HCT116 (cell line): ENCODE results near the gene RNF41. TPM values are rescaled to one million over a fixed set of nuclear protein-coding genes. Genes with fewer than 3 reads are reported as not detected.

Experiments used
- ATAC-seq: fragments of 200-7000 bp; cut with Tn5 transposase; 2 replicates; pipeline ENCODE4 v1.9.1; 2020; ENCODE audit warnings: mild to moderate bottlenecking, moderate library complexity
- BruUV-seq: library from RNA; stranded (reverse); fragments of 400-500 nt; replicated peaks from 2 replicates; lab custom pipeline; 2021; lab: Mats Ljungman, UMichigan
- CTCF ChIA-PET: fragments of 300-600 bp; sonication (Branson Sonifier 250); formaldehyde crosslinking; loops from one replicate; lab custom pipeline; 2021; ENCODE audit warnings: antibody characterized with exemption; lab: Charles Lee
- POLR2A ChIA-PET: fragments of 300-600, 350-600 bp; sonication (Branson Sonifier 250); formaldehyde crosslinking; loops from one replicate; lab custom pipeline; 2021; ENCODE audit warnings: antibody characterized with exemption; lab: Charles Lee
- RAD21 ChIA-PET, 2 experiments: fragments of 300-600 bp; sonication (Branson Sonifier 250); formaldehyde crosslinking; loops; one replicate each; lab custom pipeline; 2023; ENCODE audit warnings: low total read pairs in 2 of 2; ENCODE audit not compliant: uncharacterized antibody in 2 of 2, unreplicated experiment in 2 of 2, low non-redundant PET in 1 of 2; lab: Charles Lee
- DNase-seq: peaks from one replicate; pipeline ENCODE4 v3.0.0-alpha.2; 2010; ENCODE audit warnings: low read depth, low spot score
- H2AFZ ChIP-seq: fragments of 200-600 bp; shearing (Covaris generic), sonication (generic); 2 replicates; pipeline ENCODE4 v1.6.1; 2017; ENCODE audit warnings: low read depth, mixed run types, mixed read lengths, antibody characterized with exemption, low read length; ENCODE audit not compliant: poor library complexity, severe bottlenecking
- H3K27ac ChIP-seq: 2 replicates; pipeline ENCODE4 v1.5.1; 2012; ENCODE audit warnings: low read depth, low read length
- H3K27me3 ChIP-seq: fragments of 200-600 bp; sonication (generic); 2 replicates; pipeline ENCODE4 v1.6.1; 2016; ENCODE audit warnings: mixed run types, low read length, mixed read lengths; ENCODE audit not compliant: insufficient read depth
- H3K36me3 ChIP-seq, 2 experiments: fragments of 200-500 bp in 1 of 2; fragments of 200-600 bp in 1 of 2; sonication (Bioruptor generic) in 1 of 2; sonication (generic) in 1 of 2; 2 replicates each; pipeline versions ENCODE4 v1.5.1 to v1.6.1; 2014 to 2016; ENCODE audit warnings: low read length in 2 of 2, inconsistent platforms in 1 of 2, mixed read lengths in 1 of 2, mixed run types in 1 of 2; ENCODE audit not compliant: insufficient read depth in 2 of 2, control insufficient read depth in 1 of 2
- H3K4me1 ChIP-seq, 2 experiments: fragments of 200-600 bp in 1 of 2; sonication (generic) in 1 of 2; 2 replicates each; pipeline versions ENCODE4 v1.5.1 to v1.6.1; 2012 to 2017; ENCODE audit warnings: low read length in 2 of 2, inconsistent platforms in 1 of 2, mild to moderate bottlenecking in 1 of 2, mixed read lengths in 1 of 2, mixed run types in 1 of 2, moderate library complexity in 1 of 2; ENCODE audit not compliant: insufficient read depth in 2 of 2, control insufficient read depth in 1 of 2
- H3K4me2 ChIP-seq: fragments of 200-600 bp; sonication (generic); 2 replicates; pipeline ENCODE4 v1.6.1; 2017; ENCODE audit warnings: mixed run types, low read length, mixed read lengths
- H3K4me3 ChIP-seq, 2 experiments: fragments of 200-600 bp in 1 of 2; sonication (generic) in 1 of 2; replicated peaks in 1 of 2; 2 replicates each; pipeline ENCODE4 v1.5.1; 2011 to 2016; ENCODE audit warnings: low read length in 2 of 2, control low read depth in 1 of 2, low read depth in 1 of 2, mild to moderate bottlenecking in 1 of 2, mixed read lengths in 1 of 2, mixed run types in 1 of 2
- H3K79me2 ChIP-seq: fragments of 200-600 bp; sonication (generic); 2 replicates; pipeline ENCODE4 v1.6.1; 2017; ENCODE audit warnings: mild to moderate bottlenecking, mixed run types, low read length, moderate library complexity, mixed read lengths; ENCODE audit not compliant: insufficient read depth
- H3K9ac ChIP-seq: fragments of 200-600 bp; sonication (generic); 2 replicates; pipeline ENCODE4 v1.6.1; 2016; ENCODE audit warnings: low read length, mixed read lengths
- H3K9me2 ChIP-seq: fragments of 200-600 bp; sonication (generic), shearing (Covaris generic); 2 replicates; pipeline ENCODE4 v1.6.1; 2017; ENCODE audit warnings: mixed run types, mild to moderate bottlenecking, moderate library complexity; ENCODE audit not compliant: insufficient read depth
- H3K9me3 ChIP-seq, 2 experiments: fragments of 200-500 bp in 1 of 2; fragments of 200-600 bp in 1 of 2; sonication (Bioruptor generic) in 1 of 2; sonication (generic) in 1 of 2; 2 replicates each; pipeline ENCODE4 v1.6.1; 2014 to 2017; ENCODE audit warnings: low read length in 2 of 2, mixed read lengths in 2 of 2, inconsistent platforms in 1 of 2, low read depth in 1 of 2, mild to moderate bottlenecking in 1 of 2, mixed run types in 1 of 2, moderate library complexity in 1 of 2; ENCODE audit not compliant: control insufficient read depth in 1 of 2, insufficient read depth in 1 of 2
- H4K20me1 ChIP-seq: fragments of 200-600 bp; sonication (generic), shearing (Covaris generic); 2 replicates; pipeline ENCODE4 v1.6.1; 2017; ENCODE audit warnings: mixed run types, mild to moderate bottlenecking, moderate library complexity; ENCODE audit not compliant: insufficient read depth
- EGR1 ChIP-seq: IDR thresholded peaks from 2 replicates; pipeline ENCODE4 v1.6.1; 2012; ENCODE audit warnings: low read depth
- FOSL1 ChIP-seq: IDR thresholded peaks from 2 replicates; pipeline ENCODE4 v1.6.1; 2012; ENCODE audit warnings: low read depth
- JUND ChIP-seq: IDR thresholded peaks from 2 replicates; pipeline ENCODE4 v1.6.1; 2012
- POLR2A ChIP-seq: IDR thresholded peaks from 2 replicates; pipeline ENCODE4 v1.7.0; 2011; ENCODE audit warnings: borderline replicate concordance; ENCODE audit not compliant: insufficient read depth, insufficient read length; ENCODE audit errors: extremely low read depth
- SIN3A ChIP-seq: IDR thresholded peaks from 2 replicates; pipeline ENCODE4 v1.6.1; 2012; ENCODE audit warnings: low read depth
- SP1 ChIP-seq: IDR thresholded peaks from 2 replicates; pipeline ENCODE4 v1.6.1; 2012; ENCODE audit warnings: low read depth
- YY1 ChIP-seq: IDR thresholded peaks from 2 replicates; pipeline ENCODE4 v1.6.1; 2011; ENCODE audit warnings: low read length, low read depth, moderate library complexity, mild to moderate bottlenecking; ENCODE audit not compliant: insufficient replicate concordance; ENCODE audit errors: extremely low read depth
- intact Hi-C: fragments of 100-400 bp; cut with micrococcal nuclease; formaldehyde crosslinking; loops from 2 replicates; pipeline ENCODE4 v1.10.0; 2022
- total RNA-seq: library from RNA; stranded (reverse); gene quantifications from one replicate; pipeline ENCODE4 v1.2.1, GENCODE V29; 2021; ENCODE audit not compliant: unreplicated experiment
- TF ChIP-seq, protein P1 (sequence below): IDR thresholded peaks from 2 replicates; pipeline ENCODE4 v1.6.1; 2012; ENCODE audit warnings: low read depth

RNF41 gene
- total RNA-seq, 1 experiment from 2014 or later = 40.6 TPM

DNA sequence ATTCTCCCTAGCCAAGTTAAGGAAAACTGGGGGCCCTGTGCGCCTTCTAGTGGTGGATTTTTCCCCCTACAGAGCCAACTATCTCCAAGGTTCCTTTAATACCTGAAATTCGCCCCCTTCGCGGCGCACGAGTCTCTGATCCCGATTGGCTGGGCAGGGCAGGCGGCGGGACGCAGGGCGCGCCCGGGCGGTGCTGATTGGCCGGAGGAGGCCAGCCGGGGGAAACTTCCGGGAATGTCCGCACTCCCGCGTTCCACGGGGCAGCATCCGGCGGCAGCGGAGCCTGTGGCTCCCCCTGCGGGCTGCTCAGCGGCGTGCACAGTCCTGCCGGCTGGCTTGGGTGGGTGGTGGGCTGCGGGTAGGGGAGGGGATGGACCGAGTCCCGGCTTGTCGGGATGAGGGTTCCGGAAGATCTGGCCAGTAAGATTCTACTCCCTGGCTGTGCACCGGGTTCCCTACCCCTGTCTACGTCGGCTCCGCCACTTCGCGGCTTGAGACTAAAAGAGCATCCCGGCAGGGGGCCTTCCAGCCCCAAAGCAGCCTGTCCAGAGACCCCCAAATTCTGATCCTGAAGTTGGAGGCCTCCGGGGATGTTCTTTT is 2.5 kb upstream of the RNF41 start, which contains the start of gene NABP2 (continued):
- TF ChIP-seq EGR1 (no peak; the same call in 1 of the 2 replicates), YY1 (no peak), JUND (no peak)

DNA sequence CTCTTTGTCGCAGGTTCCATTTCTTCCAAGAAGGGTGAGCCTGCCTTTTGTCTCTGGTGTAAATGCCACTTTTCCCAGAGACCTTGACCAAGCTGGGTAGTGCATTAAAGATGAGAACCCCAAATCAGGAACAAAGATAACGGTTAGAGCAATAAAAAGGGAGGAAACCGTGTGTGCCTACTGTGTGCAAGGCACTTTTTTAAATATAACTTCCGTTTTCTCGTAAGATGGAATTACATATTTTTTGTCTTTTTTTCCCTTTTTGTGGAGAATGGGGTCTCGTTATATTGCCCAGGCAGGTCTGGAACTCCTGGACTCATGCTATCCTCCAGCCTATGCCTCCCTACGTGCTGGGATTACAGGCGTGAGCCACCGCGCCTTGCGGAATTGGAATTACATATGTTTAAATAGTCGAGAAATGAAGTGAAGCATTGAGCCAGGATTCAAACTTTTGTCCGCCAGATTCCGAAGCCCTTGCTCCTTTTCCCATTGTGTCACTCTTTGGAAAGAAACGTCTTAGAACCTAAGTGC is 1.9 kb upstream of the RNF41 start:
- peaks cover 8 to 35% of the 10 kb centered on the region in 2 experiments; a peak in 3 of 4 replicates for H3K4me1 ChIP-seq
- no peaks in the 10 kb centered on the region for H3K9me3 ChIP-seq
- no peaks in the 10 kb centered on the region for H3K9me2 ChIP-seq
- ChIA-PET POLR2A (interaction anchor here (1.2 kb wide), 1 partner anchor 34 kb away, joined by 3 read pairs; the partner anchor contains the start of gene SMARCC2), CTCF (interaction anchor here (2.4 to 2.6 kb wide), 2 partner anchors 10 to 105 kb away, joined by 10 to 11 read pairs; partner anchors contain the start of gene ZC3H10), RAD21 (no interaction called here)
- H4K20me1 ChIP-seq = no peaks in the 10 kb centered on the region
- H3K36me3 ChIP-seq = no peaks in the 10 kb centered on the region
- no peak for TF ChIP-seq FOSL1
- TF ChIP-seq POLR2A = peak; percentile 22
- no peak for TF ChIP-seq SP1
- 0 out of 2 replicates have a peak, but pooled peaks have one; percentile 38 for TF ChIP-seq SIN3A
- TF ChIP-seq, protein P1, sequence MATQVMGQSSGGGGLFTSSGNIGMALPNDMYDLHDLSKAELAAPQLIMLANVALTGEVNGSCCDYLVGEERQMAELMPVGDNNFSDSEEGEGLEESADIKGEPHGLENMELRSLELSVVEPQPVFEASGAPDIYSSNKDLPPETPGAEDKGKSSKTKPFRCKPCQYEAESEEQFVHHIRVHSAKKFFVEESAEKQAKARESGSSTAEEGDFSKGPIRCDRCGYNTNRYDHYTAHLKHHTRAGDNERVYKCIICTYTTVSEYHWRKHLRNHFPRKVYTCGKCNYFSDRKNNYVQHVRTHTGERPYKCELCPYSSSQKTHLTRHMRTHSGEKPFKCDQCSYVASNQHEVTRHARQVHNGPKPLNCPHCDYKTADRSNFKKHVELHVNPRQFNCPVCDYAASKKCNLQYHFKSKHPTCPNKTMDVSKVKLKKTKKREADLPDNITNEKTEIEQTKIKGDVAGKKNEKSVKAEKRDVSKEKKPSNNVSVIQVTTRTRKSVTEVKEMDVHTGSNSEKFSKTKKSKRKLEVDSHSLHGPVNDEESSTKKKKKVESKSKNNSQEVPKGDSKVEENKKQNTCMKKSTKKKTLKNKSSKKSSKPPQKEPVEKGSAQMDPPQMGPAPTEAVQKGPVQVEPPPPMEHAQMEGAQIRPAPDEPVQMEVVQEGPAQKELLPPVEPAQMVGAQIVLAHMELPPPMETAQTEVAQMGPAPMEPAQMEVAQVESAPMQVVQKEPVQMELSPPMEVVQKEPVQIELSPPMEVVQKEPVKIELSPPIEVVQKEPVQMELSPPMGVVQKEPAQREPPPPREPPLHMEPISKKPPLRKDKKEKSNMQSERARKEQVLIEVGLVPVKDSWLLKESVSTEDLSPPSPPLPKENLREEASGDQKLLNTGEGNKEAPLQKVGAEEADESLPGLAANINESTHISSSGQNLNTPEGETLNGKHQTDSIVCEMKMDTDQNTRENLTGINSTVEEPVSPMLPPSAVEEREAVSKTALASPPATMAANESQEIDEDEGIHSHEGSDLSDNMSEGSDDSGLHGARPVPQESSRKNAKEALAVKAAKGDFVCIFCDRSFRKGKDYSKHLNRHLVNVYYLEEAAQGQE = no peak
- DNase-seq = no peak
- BruUV-seq = no TSS peak
- peak; percentile 20 for ATAC-seq
- peak overlapping the region; percentile 35 to 91 for H3K4me3 ChIP-seq
- H2AFZ ChIP-seq = peak overlapping the region; percentile 52
- peak overlapping the region; percentile 94 for H3K4me2 ChIP-seq
- peaks cover 15% of the 10 kb centered on the region for H3K79me2 ChIP-seq
- intact Hi-C loops = loop anchor here (1.0 to 5.0 kb wide), 3 partner anchors 17 to 104 kb away; partner anchors contain the start of gene ANKRD52
- peak overlapping the region; percentile 82 for H3K27ac ChIP-seq
- H3K9ac ChIP-seq = peak overlapping the region; percentile 83
- no peaks in the 10 kb centered on the region for H3K27me3 ChIP-seq
